Cerebellar nuclear complex (tissue), 1 donor: Measurements from ENCODE around the gene DNMT3A.

Experiments used
- DNase-seq, 2 experiments: peaks; one replicate each; lab custom pipeline; 2025; lab: John Stamatoyannopoulos, UW

Gene DNMT3A

GRCh38 chr2:25343187-25343825 is 1.6 kb upstream of the DNMT3A start:
- DNase-seq, result no peak

GRCh38 chr2:25342372-25343186 is 854 bp upstream of the DNMT3A start:
- peak in 1 of 2 experiments; percentile 14 for DNase-seq

- DNase-seq, result no peak
These were observed 556 bp downstream of the DNMT3A start for GRCh38 chr2:25341011-25341727.

GRCh38 chr2:25340181-25340921 is 1.4 kb downstream of the DNMT3A start:
- DNase-seq, result no peak

- no peak for DNase-seq
These were observed 1.9 kb downstream of the DNMT3A start for GRCh38 chr2:25339791-25340180.

- DNase-seq, result peak; percentile 2 to 45
These were observed 2.5 kb downstream of the DNMT3A start for GRCh38 chr2:25339211-25339674.

- no peak for DNase-seq
These were observed 3.3 kb downstream of the DNMT3A start for GRCh38 chr2:25338401-25338800.

GRCh38 chr2:25337891-25338290 is 3.8 kb downstream of the DNMT3A start:
- DNase-seq, result no peak

- DNase-seq, result no peak
These were observed 4.4 kb downstream of the DNMT3A start for GRCh38 chr2:25337276-25337675.

- DNase-seq, result no peak
These were observed 5.3 kb downstream of the DNMT3A start for GRCh38 chr2:25336383-25336841.

- DNase-seq, result no peak
These were observed 5.8 kb downstream of the DNMT3A start for GRCh38 chr2:25335971-25336370.

GRCh38 chr2:25335204-25335603 is 6.5 kb downstream of the DNMT3A start:
- no peak for DNase-seq

- DNase-seq, result no peak
These were observed 7.2 kb downstream of the DNMT3A start for GRCh38 chr2:25334482-25334881.

- DNase-seq, result no peak
These were observed 7.7 kb downstream of the DNMT3A start for GRCh38 chr2:25333981-25334380.

- DNase-seq, result no peak
These were observed 9.2 kb downstream of the DNMT3A start for GRCh38 chr2:25332571-25332970.

GRCh38 chr2:25331686-25332365 is 9.9 kb downstream of the DNMT3A start:
- DNase-seq, result no peak

GRCh38 chr2:25330937-25331336 is 10.8 kb downstream of the DNMT3A start:
- no peak for DNase-seq

- no peak for DNase-seq
These were observed 11.5 kb downstream of the DNMT3A start for GRCh38 chr2:25330273-25330672.

GRCh38 chr2:25328152-25329085 is 13.3 kb downstream of the DNMT3A start:
- no peak for DNase-seq

- DNase-seq, result no peak
These were observed 15.3 kb downstream of the DNMT3A start for GRCh38 chr2:25326326-25327013.
